Brain pericyte (primary cell): ENCODE results near the gene LAMC2.
A peak's percentile ranks its signal among the peaks of the same experiment; 100 is the strongest.
"Not testable (repeated sequence)": the region's sequence is repeated elsewhere in the genome, so short reads cannot be mapped to it uniquely, and the experiment has no call there.

ENCODE experiments used
- DNase-seq: peaks from one replicate; pipeline ENCODE4 v3.0.0-alpha.2; 2012; ENCODE audit warnings: low read depth, low spot score

LAMC2 gene

DNA sequence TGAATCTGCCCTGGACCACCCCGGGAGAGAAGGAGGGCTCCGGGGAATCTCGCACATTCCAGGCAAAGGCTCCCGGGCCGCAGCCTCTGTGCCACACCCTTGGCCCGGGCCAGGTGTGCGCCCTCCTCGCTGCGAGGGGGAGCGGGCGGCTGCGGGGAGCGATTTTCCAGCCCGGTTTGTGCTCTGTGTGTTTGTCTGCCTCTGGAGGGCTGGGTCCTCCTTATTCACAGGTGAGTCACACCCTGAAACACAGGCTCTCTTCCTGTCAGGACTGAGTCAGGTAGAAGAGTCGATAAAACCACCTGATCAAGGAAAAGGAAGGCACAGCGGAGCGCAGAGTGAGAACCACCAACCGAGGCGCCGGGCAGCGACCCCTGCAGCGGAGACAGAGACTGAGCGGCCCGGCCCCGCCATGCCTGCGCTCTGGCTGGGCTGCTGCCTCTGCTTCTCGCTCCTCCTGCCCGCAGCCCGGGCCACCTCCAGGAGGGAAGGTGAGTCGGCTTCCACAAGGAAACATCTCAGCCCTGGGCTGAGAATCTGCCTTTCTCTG is at the start of gene LAMC2:
Gene LAMC2 (plus strand): TSS at position 324 of the 550 bp plus-strand sequence. CDS start 89 bp downstream, at position 413.
- DNase-seq = no peak

DNA sequence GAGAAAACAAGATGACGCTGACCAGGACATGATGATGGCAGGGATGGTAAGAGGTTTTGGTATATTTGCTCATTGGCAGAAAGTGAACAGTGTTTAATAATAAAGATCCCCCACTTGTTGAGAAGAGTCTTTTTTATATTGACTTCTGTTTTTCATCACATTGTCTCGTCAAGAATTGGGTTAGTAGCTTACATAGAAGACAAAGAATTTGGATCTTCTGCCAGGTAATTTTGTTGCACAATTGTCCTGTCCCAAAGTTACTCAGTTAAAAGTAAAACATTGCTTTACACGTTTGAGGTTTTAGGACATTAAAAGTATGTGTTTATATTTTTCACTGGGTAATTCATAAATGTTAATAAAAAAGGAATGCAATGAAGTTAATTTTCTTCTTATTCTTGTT is 48.3 kb upstream of the LAMC2 start:
- no peak for DNase-seq

DNA sequence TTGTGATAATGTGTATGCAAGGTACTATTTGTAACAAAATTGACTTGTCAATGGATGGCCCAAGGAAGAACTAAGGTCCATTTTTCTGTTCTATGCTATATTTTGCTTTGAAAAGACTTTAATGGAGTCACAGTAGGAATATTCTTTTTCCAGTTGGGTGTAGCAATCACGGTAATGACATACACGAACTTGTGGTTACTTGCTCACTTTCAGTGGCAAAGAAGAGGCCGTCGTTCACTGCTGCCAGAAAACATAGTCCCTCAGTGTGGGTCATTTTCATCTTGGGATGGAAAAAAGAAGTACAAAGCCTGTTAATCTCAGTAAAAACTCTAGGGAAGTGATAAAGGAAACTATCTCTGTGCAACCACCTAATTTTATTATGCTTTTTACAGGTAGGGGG is 47.8 kb upstream of the LAMC2 start:
- no peak for DNase-seq

DNA sequence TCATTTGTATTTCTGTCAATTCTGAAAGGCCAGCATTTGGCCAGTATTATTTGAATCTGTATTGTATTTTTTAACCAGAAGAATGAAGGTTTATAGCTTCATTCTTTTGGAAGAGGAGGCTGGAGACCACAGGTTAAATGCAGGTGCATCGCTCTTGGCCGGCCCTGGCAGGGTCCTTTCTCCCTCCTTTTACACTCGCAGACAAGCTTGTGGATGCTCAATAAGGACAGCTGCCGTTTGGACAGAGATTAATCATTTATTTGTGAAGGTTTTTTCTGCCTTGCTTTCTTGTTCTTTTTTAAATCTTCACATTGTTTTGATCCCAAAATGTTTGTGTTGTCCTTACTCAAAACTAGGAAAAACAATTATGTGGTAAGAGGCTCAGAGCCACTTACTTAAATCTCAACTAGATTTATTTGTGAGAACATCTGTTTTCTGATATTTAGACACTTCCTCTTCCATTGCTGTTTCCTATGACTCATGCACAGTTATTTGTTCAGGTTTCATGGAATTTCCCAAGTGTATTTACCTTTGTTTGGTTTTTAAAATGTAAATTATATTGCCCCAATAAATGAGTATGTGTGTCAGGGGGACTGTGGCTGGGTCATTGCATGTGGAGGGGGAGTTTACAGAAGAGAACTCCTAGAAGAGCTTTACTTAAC is 46.7 kb upstream of the LAMC2 start:
- DNase-seq = peak; percentile 15

DNA sequence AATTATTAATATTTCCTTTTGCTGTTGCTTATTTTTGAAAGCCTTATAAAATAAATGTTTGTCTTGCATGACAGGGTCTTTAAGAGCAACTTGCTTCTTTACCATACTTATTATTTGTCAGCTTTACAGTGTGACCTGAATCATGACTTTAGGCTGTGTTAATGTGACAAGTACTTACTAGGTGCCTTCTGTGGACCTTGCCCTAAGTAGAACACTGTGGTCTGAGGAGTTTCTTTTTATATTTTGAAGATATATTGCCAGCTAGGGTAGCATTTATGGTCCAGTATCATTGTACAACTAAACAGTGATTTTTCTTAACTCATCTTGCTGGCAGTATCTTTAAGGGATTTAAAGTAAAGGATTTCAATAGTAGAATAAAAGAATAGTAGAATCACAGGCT is 45.4 kb upstream of the LAMC2 start:
- no peak for DNase-seq

DNA sequence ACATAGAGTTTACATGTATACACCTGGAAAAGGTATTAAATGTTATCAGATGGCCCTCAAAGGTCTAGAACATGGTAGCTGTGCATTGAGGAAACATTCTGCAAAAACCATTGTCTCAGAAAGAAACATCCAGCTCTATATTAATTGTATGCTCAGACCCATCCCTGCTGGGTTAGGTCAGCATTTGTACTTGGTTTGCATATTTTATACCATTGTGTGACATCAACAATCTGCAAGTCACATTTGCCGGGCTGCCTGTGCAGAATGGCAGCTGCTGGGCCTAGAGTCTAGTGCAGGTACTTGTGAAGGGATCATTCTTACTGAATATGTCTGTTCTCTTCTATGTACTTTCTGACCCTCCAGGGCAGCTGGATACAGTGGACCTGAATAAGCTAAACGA is 43.9 kb upstream of the LAMC2 start:
- DNase-seq = no peak

DNA sequence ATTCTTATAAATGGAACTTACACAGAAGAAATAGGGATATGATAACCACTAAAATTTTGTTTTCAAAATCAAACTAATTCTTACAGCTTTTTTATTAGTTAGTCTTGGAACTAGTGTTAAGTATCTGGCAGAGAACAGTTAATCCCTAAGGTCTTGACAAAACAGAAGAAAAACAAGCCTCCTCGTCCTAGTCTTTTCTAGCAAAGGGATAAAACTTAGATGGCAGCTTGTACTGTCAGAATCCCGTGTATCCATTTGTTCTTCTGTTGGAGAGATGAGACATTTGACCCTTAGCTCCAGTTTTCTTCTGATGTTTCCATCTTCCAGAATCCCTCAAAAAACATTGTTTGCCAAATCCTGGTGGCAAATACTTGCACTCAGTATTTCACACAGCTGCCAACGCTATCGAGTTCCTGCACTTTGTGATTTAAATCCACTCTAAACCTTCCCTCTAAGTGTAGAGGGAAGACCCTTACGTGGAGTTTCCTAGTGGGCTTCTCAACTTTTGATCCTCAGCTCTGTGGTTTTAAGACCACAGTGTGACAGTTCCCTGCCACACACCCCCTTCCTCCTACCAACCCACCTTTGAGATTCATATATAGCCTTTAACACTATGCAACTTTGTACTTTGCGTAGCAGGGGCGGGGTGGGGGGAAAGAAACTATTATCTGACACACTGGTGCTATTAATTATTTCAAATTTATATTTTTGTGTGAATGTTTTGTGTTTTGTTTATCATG is 42.3 kb upstream of the LAMC2 start:
- no peak for DNase-seq

DNA sequence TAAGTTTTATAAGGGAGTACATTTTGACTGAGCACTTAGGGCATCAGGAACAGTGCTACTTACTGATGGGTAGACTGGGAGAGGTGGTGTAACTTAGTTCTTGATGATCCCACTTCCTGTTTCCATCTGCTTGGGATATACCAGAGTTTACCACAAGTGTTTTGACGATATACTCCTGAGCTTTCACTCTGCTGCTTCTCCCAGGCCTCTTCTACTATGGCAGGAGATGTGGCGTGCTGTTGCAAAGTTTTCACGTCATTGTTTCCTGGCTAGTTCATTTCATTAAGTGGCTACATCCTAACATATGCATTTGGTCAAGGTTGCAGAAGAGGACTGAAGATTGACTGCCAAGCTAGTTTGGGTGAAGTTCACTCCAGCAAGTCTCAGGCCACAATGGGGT is 41.3 kb upstream of the LAMC2 start:
- no peak for DNase-seq

DNA sequence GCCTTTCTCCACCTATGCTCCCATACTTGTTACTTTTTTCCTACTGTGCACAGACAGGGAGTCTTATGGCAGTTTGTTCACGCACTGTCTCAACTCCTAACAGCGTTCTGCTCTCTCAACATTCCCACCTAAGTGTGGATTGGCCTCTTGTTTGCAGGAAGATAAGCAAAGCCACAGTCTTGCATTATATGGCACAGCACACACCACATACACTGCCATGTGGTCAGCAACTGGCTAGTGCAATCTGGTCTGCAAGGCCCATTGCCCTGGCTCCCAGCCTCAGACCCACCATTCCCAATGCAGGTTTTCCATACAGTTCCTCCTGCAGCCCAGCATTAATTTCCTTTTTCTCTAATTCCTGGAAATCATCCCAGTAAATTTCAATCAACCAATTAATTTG is 38.3 kb upstream of the LAMC2 start:
- DNase-seq = no peak

DNA sequence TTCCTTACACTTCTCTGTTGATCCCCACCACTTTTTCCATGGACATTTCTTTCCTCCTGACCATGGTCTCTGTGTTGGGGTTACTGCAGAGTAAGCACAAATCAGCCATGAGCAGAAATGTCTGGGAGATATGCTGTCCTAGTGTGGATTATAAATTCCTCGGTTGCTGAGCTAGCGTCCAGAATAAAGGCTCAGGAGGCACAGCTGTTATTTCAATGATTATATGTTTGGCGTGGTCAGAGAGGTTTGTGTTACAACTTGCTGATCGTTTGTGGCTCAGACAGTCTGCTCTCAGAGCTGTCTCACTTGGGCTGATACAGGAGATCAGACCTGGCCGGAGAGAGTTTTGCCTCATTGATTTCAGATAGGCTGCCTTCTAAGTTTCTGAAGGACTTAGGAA is 37.5 kb upstream of the LAMC2 start:
- no peak for DNase-seq

DNA sequence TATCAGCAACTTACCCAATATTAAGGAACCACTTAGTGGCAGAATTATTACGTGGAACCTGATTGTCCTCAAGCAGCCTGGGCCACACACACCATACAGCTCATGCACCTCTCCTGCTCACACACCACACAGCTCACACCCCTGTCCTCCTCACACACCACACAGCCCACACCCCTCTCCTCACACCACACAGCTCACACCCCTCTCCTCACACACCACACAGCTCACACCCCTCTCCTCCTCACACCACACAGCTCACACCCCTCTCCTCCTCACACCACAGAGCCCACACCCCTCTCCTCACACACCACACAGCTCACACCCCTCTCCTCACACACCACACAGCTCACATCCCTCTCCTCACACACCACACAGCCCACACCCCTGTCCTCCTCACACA is 36.8 kb upstream of the LAMC2 start:
- no peak for DNase-seq

DNA sequence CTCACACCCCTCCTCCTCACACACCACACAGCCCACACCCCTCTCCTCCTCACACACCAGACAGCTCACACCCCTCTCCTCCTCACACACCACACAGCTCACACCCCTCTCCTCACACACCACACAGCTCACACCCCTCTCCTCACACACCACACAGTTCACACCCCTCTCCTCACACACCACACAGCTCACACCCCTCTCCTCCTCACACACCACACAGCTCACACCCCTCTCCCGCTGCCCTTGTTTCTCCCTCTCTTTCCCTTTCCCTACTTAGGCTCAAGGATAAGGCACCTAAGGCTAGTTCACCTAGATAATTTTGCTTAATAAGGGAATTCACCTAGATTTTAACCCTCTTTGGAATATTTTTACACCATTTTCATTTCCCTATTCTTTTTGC is 36.0 kb upstream of the LAMC2 start:
- DNase-seq = not testable (repeated sequence)

DNA sequence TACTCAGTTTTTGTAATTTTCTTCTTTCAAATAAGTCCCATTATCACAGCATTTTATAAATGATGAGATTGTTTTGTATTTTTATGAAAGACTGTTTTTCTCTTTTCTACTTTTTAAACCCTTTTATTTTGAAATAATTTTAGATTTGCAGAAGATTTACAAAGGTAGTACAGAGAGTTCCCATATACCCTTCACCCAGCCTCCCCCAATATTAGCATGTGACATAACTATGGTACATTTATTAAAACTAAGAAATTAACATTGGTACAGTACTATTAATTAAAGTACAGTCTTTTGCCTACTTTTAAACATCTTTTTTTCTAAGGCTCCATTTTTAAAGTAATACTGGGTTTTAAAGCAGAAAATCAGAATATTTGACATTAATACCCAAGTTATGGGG is 35.6 kb upstream of the LAMC2 start:
- DNase-seq = no peak

DNA sequence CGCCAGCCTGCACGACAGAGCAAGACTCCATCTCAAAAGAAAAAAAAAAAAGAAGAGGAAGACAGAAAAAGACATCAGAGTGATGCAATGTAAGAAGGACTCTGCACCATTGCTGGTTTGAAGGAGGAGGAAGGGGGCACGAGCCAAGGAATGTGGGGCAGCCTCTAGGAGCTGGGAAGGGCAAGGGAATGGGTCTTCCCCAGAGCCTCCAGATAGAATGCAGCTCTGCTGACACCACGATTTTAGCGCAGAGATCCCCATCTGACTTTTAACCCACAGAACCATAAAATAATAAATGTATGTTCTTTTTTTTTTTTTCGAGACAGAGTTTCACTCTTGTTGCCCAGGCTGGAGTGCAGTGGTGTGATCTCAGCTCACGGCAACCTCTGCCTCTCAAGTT is 33.9 kb upstream of the LAMC2 start:
- no peak for DNase-seq

DNA sequence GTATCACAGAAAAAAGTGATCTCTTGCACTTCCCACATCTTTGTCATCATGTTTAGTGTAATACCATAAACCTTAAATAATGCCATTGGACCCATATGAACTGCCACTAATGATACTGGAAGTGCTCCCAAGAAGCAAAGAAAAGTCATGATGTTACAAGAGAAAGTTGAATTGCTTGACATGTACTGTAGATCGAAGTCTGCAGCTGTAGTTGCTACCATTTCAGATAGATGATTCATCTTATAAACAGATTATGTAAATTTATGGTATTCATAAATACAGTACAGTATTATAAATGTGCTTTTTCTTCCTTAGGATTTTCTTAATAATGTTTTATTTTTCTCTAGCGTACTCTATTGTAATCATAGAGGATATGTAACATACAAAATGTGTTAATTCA is 30.1 kb upstream of the LAMC2 start:
- no peak for DNase-seq

DNA sequence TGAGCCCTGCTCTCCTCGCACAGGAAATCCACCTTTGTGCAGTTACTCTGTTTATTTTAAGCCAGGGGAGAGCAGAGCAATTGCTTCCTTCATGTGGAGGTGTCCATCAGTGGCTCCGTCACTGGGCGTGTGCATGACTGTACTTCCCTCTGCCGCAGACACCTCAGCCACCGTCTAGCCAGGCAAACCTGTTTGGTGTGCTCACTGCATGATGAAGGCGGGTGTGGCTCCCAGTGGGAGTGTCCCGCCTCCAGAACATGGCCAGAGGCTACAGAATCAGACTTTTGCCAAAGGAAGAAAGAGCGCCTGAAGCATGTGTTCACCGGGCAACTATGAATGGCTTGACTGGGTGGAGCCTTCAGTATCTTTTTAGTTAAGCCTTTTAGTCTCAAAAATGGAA is 26.1 kb upstream of the LAMC2 start:
- DNase-seq = no peak

DNA sequence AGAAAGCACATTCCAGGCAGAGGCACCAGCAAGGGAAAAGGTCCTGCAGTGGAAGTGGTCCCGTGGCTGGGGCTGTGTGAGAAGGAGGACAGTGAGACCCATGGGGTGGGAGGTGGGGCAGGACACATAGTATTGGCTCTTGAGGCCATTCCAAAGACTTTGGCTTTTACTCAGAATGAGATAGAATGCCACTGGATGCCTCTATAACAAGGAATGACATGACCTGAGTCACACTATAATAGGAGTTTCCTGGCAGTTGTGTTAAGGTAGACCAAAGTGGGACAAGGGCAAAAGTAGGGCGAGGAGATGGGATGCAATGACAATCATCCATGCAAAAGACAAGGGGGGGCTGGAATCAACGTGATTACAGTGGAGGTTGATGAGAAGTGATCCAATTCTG is 24.7 kb upstream of the LAMC2 start:
- DNase-seq = no peak

DNA sequence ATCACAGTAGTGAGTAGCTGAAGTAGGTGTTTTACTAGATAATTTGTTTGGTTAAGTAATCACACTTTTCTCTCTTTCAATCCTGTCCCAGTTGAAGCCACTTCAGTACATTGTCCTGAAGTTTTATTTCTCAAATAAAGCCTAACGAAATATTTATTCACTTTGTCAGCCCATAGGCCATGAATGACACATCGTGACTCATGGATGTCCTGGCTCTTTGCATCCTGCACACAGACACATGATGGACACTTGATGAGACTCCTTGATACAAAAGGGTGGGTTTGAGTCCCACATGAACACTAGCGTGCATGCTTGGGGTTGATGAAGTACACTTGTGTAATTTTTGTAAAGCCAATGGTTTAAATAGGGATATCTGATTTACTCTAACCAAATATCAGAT is 22.7 kb upstream of the LAMC2 start:
- DNase-seq = peak; percentile 20

DNA sequence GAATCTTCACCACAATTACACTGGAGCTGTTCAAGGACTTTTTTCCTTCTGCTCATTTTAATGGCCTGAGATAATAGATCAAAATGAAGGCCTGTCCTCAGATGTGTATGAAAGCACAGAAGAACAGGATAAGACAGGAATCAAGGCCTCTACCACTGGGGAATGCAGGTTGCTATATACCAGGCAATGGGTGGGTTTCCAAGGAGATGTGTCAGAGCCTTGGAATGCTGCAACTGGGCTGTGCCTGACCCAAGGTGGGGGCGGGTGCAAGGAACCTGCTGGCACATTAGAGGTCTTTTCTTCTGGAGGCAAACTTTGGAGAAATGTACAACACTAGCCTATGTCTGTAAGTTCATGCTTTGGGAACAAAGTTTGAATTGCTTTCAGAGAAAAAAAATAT is 21.7 kb upstream of the LAMC2 start:
- DNase-seq = no peak

DNA sequence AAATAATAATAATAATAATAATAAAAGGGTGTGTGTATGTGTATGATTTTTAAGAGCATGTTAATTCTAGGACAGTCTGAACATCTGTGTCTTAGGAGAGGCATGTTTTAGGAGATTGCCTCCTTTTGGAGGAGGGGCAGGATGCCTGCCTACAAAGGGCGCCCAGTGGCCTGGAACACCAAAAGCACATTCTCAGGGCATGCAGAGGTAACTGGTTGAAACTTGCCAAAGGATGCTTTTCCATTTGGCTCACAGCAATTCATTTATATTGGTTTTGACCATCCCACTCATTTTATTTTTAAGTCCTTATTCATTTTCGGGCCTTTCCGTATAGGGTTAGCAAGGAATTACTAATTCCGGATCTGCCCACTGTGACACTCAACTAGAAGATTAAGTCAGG is 21.1 kb upstream of the LAMC2 start:
- no peak for DNase-seq

DNA sequence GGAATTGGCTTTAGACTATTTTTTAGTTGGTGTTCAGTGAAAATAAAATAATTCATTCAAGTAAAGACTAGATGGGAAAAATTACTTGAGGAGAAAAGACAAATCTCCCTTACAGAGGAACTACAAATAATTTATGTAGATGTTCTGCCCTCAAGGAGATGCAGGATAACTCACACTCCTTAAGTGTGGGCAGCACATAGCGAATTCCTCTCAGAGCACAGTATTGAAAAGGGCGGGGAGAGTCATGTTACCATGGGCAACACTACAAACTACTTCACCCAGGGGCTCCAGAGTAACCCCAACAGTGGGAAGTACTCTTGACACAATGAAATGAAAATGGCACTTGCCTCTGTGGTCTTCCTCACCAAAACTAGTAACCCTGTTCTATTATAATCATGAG is 20.6 kb upstream of the LAMC2 start:
- no peak for DNase-seq

DNA sequence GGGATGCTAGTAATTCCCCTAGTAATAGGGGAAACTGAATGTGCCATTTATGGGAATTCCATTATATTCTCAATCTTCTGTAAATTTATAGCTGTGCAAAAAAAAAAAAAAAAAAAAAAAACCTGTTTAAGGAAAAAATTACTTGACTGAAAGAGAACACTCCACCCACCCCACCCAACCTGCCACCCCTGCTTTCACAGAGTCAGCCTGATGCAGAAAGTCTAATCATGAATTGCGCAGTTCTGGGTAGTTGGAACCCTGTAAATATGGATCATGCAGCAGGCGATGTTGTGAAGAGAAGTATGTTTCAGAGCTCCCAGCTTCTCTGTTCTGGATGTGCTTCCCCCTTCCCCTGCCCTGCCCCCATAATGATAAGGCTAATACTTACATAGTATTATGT is 19.6 kb upstream of the LAMC2 start:
- DNase-seq = no peak

DNA sequence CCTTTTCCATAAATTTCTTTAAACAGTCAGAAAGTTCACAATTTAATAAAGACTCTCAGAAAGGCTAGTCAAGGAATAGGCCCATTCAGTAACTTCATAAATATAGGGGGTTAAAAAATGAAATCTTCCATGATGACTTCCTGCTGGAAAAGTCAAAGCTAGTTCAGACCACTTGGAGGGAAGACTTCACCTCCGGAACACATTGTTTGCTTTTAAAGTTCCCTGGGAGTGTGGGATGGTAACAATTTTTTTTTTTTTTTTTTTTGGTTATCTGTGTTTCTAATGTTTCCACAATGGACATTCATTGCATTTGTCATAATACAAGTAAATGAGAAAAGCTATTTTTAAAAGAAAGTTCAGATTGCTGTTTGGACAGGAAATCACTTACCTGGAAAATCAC is 18.4 kb upstream of the LAMC2 start:
- DNase-seq = no peak
